ENCODE results near the gene CMC2.
A peak's percentile ranks its signal among the peaks of the same experiment; 100 is the strongest.

The CMC2 gene

DNA sequence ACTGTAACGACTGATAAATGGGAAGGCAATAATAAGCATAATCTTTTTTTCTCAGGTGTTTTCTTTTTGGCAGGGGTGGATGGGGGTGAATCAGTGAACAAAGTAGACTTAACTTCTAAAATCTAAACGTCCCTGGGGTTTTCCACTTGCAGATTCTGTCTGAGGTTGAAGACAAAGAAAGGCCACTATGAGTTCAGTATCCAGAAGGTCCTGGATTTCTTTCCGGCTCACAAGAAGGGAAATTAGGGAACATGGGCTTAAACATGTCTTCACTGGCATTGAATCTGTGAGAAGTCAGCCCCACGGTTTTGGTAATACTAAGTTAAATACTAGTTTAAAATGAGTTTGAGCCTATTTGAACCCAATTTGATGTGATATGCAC, 67.8 kb downstream of the CMC2 start:
- no peaks in the 10 kb centered on the region for H3K36me3 ChIP-seq (ENCODE audit: control insufficient read depth, insufficient read depth, low read length)
- no peaks in the 10 kb centered on the region for H3K9me3 ChIP-seq (ENCODE audit: control insufficient read depth, insufficient read depth, low read length)
- no peak overlapping the region for H3K9ac ChIP-seq (ENCODE audit: low read depth, low read length)
- H3K4me1 ChIP-seq (ENCODE audit: control insufficient read depth, insufficient read depth, low read length): peaks cover 4% of the 10 kb centered on the region
- H3K27me3 ChIP-seq (ENCODE audit: control insufficient read depth, insufficient read depth, low read length): peaks cover 14% of the 10 kb centered on the region
- no peak overlapping the region for H3K4me3 ChIP-seq (ENCODE audit: low read depth, low read length)

- Histone ChIP-seq H3K4me1 (ENCODE audit: control insufficient read depth, insufficient read depth, low read length) (peaks cover 4% of the 10 kb centered on the region), H3K4me3 (ENCODE audit: low read depth, low read length) (no peak overlapping the region), H3K9me3 (ENCODE audit: control insufficient read depth, insufficient read depth, low read length) (no peaks in the 10 kb centered on the region), H3K36me3 (ENCODE audit: control insufficient read depth, insufficient read depth, low read length) (no peaks in the 10 kb centered on the region), H3K27me3 (ENCODE audit: control insufficient read depth, insufficient read depth, low read length) (peaks cover 19% of the 10 kb centered on the region), H3K9ac (ENCODE audit: low read depth, low read length) (no peak overlapping the region)
Observed at GRCh38 chr16:80938004-80938878, 68.4 kb downstream of the CMC2 start.

DNA sequence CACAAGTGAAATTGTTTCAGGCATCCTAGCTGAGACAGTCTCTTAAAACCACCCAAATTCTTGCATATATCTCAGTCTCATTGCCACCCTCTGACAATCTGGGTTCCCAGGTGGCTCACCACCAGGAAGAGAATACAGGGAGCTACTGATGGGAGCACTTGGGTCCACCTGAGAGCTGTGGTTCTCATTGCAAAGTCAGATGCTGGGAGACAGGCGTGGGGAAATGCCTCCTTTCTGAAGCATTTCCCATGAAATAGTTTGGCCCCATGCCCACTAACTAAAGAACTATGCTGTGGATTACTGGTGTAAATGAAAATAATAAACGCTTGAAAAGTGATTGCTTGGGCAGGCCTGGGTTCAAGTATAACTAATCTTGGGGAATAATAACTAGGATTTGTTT, 70.3 kb downstream of the CMC2 start:
- Histone ChIP-seq H3K27me3 (ENCODE audit: control insufficient read depth, insufficient read depth, low read length) (peaks cover 30% of the 10 kb centered on the region), H3K4me3 (ENCODE audit: low read depth, low read length) (no peak overlapping the region), H3K9me3 (ENCODE audit: control insufficient read depth, insufficient read depth, low read length) (no peaks in the 10 kb centered on the region), H3K4me1 (ENCODE audit: control insufficient read depth, insufficient read depth, low read length) (peaks cover 4% of the 10 kb centered on the region), H3K9ac (ENCODE audit: low read depth, low read length) (no peak overlapping the region), H3K36me3 (ENCODE audit: control insufficient read depth, insufficient read depth, low read length) (no peaks in the 10 kb centered on the region)

- Histone ChIP-seq H3K9ac (ENCODE audit: low read depth, low read length) (no peak overlapping the region), H3K9me3 (ENCODE audit: control insufficient read depth, insufficient read depth, low read length) (no peaks in the 10 kb centered on the region), H3K4me3 (ENCODE audit: low read depth, low read length) (no peak overlapping the region), H3K36me3 (ENCODE audit: control insufficient read depth, insufficient read depth, low read length) (no peaks in the 10 kb centered on the region), H3K27me3 (ENCODE audit: control insufficient read depth, insufficient read depth, low read length) (peaks cover 30% of the 10 kb centered on the region), H3K4me1 (ENCODE audit: control insufficient read depth, insufficient read depth, low read length) (peaks cover 4% of the 10 kb centered on the region)
Observed at GRCh38 chr16:80935691-80936090, 71.0 kb downstream of the CMC2 start.

- Histone ChIP-seq H3K4me3 (ENCODE audit: low read depth, low read length) (peak overlapping the region; percentile 53), H3K9ac (ENCODE audit: low read depth, low read length) (no peak overlapping the region)
Observed at GRCh38 chr16:80932708-80933095, 74.0 kb downstream of the CMC2 start.

DNA sequence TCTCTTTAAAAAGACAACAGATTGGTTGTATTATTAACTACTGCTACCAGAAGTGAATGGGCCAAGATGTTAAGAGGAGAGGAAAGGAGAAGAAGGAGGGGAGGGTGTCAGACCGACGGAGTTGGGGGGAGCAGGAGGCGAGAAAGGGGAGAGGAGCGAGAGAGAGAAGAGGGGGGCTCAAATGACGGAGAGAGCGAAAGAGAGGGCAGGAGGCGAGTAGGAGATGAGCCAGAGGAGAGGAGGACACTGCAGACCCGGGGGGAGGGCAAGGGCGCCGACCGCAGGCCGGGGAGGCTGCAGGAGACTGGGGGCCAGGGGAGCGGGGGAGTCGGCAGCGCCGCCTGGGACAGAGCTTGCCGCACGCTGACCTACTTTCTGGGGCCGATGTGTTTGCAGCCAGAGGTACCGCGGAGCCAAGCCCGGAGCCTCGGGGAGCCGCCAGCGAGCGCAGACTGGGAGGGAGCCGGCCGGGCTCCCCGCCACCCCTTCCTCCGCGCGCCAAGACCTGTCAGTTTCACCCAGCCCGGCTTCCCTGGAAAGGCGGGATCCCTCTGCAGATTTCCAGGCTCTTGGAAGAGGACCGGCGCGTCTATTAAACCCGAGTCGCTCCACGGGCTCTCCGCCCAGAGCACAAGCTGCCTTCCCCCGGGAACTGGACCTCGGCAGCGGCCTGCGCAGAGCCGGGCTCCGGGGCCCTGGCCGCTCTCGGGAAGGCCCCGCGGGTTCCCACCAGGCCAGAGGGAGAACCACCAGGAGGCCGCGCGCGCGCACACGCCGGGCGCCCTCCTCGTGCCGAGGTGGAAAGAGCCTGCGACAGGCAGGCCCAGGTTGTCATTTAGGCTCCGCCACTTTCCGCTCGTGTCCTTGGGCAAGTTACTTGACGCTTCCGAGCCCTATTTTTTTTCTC, 74.6 kb downstream of the CMC2 start:
- peaks cover 3% of the 10 kb centered on the region for H3K4me1 ChIP-seq (ENCODE audit: control insufficient read depth, insufficient read depth, low read length)
- no peaks in the 10 kb centered on the region for H3K9me3 ChIP-seq (ENCODE audit: control insufficient read depth, insufficient read depth, low read length)
- peak overlapping the region; percentile 53 for H3K4me3 ChIP-seq (ENCODE audit: low read depth, low read length)
- H3K9ac ChIP-seq (ENCODE audit: low read depth, low read length): no peak overlapping the region
- no peaks in the 10 kb centered on the region for H3K36me3 ChIP-seq (ENCODE audit: control insufficient read depth, insufficient read depth, low read length)
- H3K27me3 ChIP-seq (ENCODE audit: control insufficient read depth, insufficient read depth, low read length): peaks cover 30% of the 10 kb centered on the region

More at GRCh38 chr16:80932708-80933095, 74.0 kb downstream of the CMC2 start:
- Histone ChIP-seq H3K27me3 (ENCODE audit: control insufficient read depth, insufficient read depth, low read length) (peaks cover 30% of the 10 kb centered on the region), H3K36me3 (ENCODE audit: control insufficient read depth, insufficient read depth, low read length) (no peaks in the 10 kb centered on the region), H3K9me3 (ENCODE audit: control insufficient read depth, insufficient read depth, low read length) (no peaks in the 10 kb centered on the region), H3K4me1 (ENCODE audit: control insufficient read depth, insufficient read depth, low read length) (peaks cover 3% of the 10 kb centered on the region)

DNA sequence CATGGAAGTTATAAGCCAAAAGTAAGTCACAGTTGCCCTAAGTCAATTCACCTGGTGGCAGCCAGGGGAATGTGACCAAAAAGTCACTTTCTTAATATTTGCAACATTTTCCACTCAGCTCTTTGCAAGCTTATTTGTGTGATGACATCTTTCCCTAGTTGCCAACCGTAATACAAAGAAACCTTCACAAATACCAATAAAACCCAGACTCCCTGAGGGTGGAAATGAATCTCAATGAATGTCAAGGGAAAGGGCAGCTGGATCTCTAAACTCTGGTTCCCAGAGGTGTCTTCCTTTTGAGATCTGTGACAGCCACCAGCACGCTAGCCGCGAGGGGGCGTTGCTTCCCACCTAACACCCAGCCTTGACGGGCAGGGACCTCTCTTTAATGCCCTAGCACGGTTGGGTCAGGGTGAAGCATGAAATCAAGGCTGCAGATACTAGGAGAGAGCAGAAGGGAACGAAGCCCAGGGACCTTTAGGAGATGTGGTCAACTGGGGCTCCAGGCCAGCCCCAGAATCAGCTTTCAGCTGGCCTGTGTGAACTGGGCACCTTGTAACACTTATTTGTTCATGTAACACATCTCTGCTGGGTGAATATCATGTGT, 82.2 kb downstream of the CMC2 start:
- H3K9me3 ChIP-seq (ENCODE audit: control insufficient read depth, insufficient read depth, low read length): no peaks in the 10 kb centered on the region
- no peak overlapping the region for H3K9ac ChIP-seq (ENCODE audit: low read depth, low read length)
- H3K27me3 ChIP-seq (ENCODE audit: control insufficient read depth, insufficient read depth, low read length): no peaks in the 10 kb centered on the region
- no peak overlapping the region for H3K4me3 ChIP-seq (ENCODE audit: low read depth, low read length)
- H3K36me3 ChIP-seq (ENCODE audit: control insufficient read depth, insufficient read depth, low read length): no peaks in the 10 kb centered on the region
- H3K4me1 ChIP-seq (ENCODE audit: control insufficient read depth, insufficient read depth, low read length): no peaks in the 10 kb centered on the region

GRCh38 chr16:80923356-80923755, 83.3 kb downstream of the CMC2 start:
- H3K9me3 ChIP-seq (ENCODE audit: control insufficient read depth, insufficient read depth, low read length): no peaks in the 10 kb centered on the region
- H3K4me3 ChIP-seq (ENCODE audit: low read depth, low read length): no peak overlapping the region
- H3K4me1 ChIP-seq (ENCODE audit: control insufficient read depth, insufficient read depth, low read length): no peaks in the 10 kb centered on the region
- H3K36me3 ChIP-seq (ENCODE audit: control insufficient read depth, insufficient read depth, low read length): no peaks in the 10 kb centered on the region
- no peaks in the 10 kb centered on the region for H3K27me3 ChIP-seq (ENCODE audit: control insufficient read depth, insufficient read depth, low read length)
- H3K9ac ChIP-seq (ENCODE audit: low read depth, low read length): no peak overlapping the region

All from iPS-15b (cell line).